Effector memory CD4-positive, alpha-beta T cell (primary cell): ENCODE measurements around the gene ZFHX3.

ENCODE experiments used
- DNase-seq, 3 donors: peaks; one replicate each; pipeline ENCODE4 v3.0.0-alpha.2; 2020
- H3K27ac ChIP-seq: 2 replicates; pipeline ENCODE4 v1.7.0; 2013; ENCODE audit warnings: mild to moderate bottlenecking, low read length, moderate library complexity; ENCODE audit not compliant: insufficient read depth, poor library complexity, severe bottlenecking
- H3K27me3 ChIP-seq: replicated peaks from 2 replicates; pipeline ENCODE4 v1.7.0; 2013; ENCODE audit warnings: mild to moderate bottlenecking, low read length; ENCODE audit not compliant: insufficient read depth, control insufficient read depth, poor library complexity, severe bottlenecking
- H3K36me3 ChIP-seq: 2 replicates; pipeline ENCODE4 v1.7.0; 2013; ENCODE audit warnings: mild to moderate bottlenecking, low read length, moderate library complexity; ENCODE audit not compliant: control insufficient read depth, insufficient read depth
- H3K4me1 ChIP-seq: 2 replicates; pipeline ENCODE4 v1.7.0; 2013; ENCODE audit warnings: low read length, mild to moderate bottlenecking; ENCODE audit not compliant: control insufficient read depth, insufficient read depth, poor library complexity, severe bottlenecking
- H3K4me3 ChIP-seq: 2 replicates; pipeline ENCODE4 v1.7.0; 2013; ENCODE audit warnings: low read length, low read depth, mild to moderate bottlenecking; ENCODE audit not compliant: insufficient read depth, poor library complexity, severe bottlenecking
- H3K9me3 ChIP-seq: 2 replicates; pipeline ENCODE4 v1.7.0; 2013; ENCODE audit warnings: mild to moderate bottlenecking, low read length, moderate library complexity; ENCODE audit not compliant: control insufficient read depth

The ZFHX3 gene

DNA sequence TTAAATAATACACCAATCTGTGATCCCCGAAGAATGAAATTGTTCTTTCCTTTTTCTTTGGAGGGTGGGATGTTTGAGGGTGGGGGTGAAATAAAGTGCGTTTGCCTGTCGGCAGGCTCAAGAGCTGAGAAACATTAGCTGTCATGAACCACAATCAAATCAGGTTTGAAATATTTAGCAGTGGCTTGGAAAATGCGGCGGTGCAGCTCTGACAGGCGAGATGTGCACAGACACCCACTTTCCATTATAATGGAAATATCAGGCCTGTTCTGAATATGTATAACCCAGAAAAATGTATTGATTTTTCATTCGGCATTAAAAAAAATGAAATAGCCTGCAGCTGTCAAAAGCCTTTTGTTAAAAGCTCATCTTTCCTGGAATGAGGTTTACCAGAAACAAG lies 212.8 kb downstream of the ZFHX3 start:
- DNase-seq = no peak
- Histone ChIP-seq H3K4me1 (no peaks in the 10 kb centered on the region), H3K4me3 (no peak overlapping the region), H3K27me3 (no peaks in the 10 kb centered on the region), H3K27ac (no peak overlapping the region), H3K9me3 (no peaks in the 10 kb centered on the region), H3K36me3 (no peaks in the 10 kb centered on the region)

DNA sequence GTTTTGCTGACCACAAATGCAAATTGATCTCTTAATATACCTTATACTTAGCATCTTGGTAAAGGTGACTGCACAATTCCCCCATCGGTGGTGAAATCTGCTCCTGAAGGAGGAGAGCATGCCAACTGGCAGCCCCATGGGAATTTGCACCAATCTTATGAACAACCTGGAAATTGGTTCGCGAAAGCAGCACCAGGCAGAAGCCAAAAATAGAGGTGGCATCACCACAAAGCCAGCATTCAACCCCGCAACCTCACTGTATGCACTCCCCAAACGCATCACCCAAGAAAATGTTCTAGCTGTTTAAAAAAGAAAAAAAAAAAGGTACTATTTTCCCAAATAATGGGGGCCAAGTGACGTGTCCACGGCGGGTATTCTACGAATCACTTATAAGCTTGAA lies 213.4 kb downstream of the ZFHX3 start:
- H3K36me3 ChIP-seq = no peaks in the 10 kb centered on the region
- no peaks in the 10 kb centered on the region for H3K4me1 ChIP-seq
- H3K4me3 ChIP-seq = no peak overlapping the region
- no peaks in the 10 kb centered on the region for H3K27me3 ChIP-seq
- H3K9me3 ChIP-seq = no peaks in the 10 kb centered on the region
- no peak for DNase-seq
- no peak overlapping the region for H3K27ac ChIP-seq

DNA sequence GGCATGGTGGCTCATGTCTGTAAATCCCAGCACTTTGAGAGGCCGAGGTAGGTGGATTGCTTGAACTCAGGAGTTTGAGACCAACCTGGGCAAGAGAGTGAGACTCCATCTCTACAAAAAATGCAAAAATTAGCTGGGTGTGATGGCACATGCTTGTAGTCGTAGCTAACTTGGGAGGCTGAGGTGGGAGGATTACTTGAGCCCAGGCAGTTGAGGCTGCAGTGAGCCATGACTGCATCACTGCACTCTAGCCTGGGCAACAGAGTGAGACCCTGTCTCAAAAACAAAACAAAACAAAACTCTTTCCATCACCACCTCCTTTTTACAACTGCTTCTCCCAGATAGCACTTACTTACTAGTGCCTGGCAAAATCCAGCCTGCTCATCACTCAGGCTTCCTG lies 214.0 kb downstream of the ZFHX3 start:
- DNase-seq = no peak
- no peaks in the 10 kb centered on the region for H3K27me3 ChIP-seq
- no peaks in the 10 kb centered on the region for H3K9me3 ChIP-seq
- H3K36me3 ChIP-seq = no peaks in the 10 kb centered on the region
- H3K4me3 ChIP-seq = no peak overlapping the region
- H3K27ac ChIP-seq = no peak overlapping the region
- H3K4me1 ChIP-seq = no peaks in the 10 kb centered on the region

DNA sequence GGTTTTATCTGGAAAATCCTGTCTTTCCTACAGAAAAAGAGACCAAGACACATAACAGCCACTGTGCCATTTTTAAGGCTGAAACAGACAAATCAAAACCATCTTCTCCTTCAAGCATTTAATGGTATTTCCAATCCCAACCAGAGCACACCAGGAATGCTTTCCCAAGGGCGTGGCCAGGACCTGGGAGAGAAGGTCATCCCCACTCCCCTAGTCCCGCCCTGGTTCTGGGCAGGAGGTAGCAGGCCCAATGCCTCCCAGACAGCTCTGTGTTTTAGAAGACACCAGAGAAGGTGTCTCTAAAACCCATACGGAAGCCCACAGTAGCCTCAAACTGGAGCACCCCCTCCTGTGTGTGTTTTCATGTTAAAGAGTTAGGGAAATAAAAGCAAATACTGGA lies 214.4 kb downstream of the ZFHX3 start:
- no peak overlapping the region for H3K4me3 ChIP-seq
- H3K27ac ChIP-seq = no peak overlapping the region
- no peak for DNase-seq
- H3K4me1 ChIP-seq = no peaks in the 10 kb centered on the region
- no peaks in the 10 kb centered on the region for H3K27me3 ChIP-seq
- no peaks in the 10 kb centered on the region for H3K9me3 ChIP-seq
- no peaks in the 10 kb centered on the region for H3K36me3 ChIP-seq

DNA sequence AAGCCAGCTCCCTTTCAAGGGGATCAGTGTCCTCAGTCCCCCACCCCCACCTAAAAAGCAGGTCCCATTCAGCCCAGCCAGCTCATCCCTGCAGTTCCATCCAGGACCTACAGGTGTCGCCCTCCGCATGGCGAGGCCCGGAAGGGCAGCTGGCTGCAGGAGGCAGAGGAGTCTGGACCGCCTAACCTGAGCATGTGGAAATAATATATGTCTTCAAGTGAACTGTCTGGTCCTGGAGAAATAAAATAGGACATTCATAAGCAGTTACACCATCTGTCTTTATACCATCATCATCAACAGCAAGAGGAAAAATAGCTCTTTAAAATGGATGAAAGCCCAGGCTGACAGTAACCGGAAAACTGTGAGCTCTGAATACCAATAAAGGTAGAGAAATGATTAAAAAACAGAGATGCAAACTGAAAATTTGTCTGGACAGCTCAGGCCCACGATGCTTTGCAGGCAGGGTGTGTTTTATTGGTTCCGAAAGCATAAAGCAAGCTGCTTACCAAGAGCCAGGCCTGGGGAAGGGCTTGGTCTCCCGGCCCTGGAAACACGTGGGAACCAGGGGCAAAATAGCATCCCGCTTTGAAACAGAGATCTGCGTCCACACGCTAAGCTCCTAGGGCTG lies 215.2 kb downstream of the ZFHX3 start:
- Histone ChIP-seq H3K4me1 (no peaks in the 10 kb centered on the region), H3K4me3 (no peak overlapping the region), H3K9me3 (no peaks in the 10 kb centered on the region), H3K27me3 (no peaks in the 10 kb centered on the region), H3K36me3 (no peaks in the 10 kb centered on the region), H3K27ac (no peak overlapping the region)
- peak; percentile 4 to 37 (median 9) for DNase-seq

DNA sequence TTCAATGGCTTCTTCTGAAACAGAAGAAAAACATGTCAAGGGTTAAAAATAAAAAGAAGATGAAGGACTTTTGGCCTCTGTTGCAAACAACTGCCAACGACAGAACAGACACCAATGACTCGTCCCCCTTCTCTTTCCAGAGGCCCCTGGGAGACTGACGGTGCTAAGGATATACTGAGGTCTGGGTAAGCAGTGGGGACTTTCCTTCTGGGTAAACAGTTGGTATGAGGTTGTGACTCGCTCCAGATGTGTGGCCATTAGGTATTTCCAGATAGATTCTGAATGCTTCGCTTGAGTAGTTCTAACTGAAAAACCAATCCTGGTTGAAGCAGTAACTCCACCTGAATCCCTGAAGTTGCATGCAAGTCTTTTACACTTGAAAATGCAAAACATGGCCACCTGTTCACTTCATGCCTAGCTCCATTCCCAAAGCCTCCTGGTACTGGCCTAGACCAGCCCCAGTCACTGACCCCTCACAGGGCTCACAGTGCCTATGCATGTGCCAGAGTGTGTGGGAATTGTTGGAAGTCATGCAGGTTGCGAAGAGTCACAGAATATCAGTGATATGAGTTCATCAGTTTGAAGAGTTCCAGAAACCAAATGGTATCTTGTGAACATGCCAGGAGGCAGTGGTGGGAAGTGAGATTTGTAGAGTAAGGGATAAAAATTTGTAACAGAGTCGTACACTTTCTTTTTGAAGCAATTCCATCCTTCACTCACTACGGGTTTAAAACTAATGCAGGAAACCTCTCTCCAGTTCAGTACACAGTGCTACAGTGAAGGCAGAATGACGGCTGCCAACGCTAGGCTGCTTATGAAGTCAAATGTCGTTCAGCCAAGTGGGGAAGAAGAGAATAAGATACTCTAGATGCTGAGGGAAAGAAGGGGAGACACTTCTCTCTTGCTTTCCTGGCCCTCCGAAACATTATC lies 217.8 kb downstream of the ZFHX3 start:
- Histone ChIP-seq H3K27ac (no peak overlapping the region), H3K36me3 (no peaks in the 10 kb centered on the region), H3K4me3 (no peak overlapping the region), H3K4me1 (no peaks in the 10 kb centered on the region), H3K9me3 (no peaks in the 10 kb centered on the region), H3K27me3 (no peaks in the 10 kb centered on the region)
- DNase-seq = no peak

DNA sequence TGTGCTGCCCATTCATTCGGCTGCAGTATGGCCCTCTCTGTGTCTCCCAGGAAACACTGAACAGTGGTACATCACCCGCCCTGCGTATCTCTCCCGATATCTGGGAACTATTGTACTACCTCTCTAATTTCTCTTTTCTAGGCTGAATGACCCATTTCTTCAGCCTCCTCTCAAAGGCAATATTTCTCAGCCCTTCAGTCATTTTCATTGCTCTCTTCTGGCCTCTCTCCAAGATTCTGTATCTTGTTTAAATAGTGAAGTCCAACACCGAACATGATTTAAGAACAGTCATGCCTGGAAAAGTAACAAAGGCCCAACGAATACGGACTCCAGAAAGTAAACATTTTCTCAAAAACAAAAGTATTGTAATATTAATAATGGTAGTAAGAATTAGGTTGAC lies 220.1 kb downstream of the ZFHX3 start:
- H3K27me3 ChIP-seq = no peaks in the 10 kb centered on the region
- H3K27ac ChIP-seq = no peak overlapping the region
- no peaks in the 10 kb centered on the region for H3K4me1 ChIP-seq
- H3K9me3 ChIP-seq = no peaks in the 10 kb centered on the region
- no peak for DNase-seq
- H3K36me3 ChIP-seq = no peaks in the 10 kb centered on the region
- no peak overlapping the region for H3K4me3 ChIP-seq

DNA sequence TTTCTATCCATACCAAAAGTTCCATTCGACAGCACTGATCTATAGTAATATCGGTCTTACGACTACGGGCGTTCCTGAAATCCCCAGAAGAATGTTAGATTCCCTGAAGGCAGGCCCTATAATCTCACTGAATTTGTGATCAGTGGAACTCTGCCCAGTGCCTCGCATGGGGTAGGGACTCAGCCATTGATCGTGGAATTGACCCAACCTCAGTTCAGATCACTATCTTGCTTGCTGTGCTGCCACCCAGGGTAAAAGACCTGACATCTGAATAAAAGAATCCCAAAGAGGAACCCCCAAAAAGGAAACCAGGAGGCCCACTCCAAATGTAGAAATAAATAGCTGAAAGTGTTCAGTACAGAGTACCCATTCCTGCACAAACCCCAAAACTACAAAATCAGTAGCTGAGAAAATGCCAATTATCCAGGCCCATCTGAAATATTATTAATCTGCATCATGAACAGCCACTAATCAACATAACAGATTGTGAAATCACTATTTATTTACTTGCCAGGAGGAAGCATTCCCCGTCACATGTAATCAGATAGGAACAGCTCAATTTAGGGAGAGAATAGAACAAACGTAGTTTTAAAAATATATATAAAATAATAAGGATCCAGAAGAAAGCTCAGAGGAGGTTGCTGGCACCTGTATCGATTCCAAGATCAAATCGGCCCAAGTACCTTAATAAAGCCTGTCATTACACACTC lies 221.9 kb downstream of the ZFHX3 start:
- DNase-seq = no peak
- H3K36me3 ChIP-seq = no peaks in the 10 kb centered on the region
- no peaks in the 10 kb centered on the region for H3K9me3 ChIP-seq
- H3K4me1 ChIP-seq = no peaks in the 10 kb centered on the region
- H3K4me3 ChIP-seq = no peak overlapping the region
- H3K27me3 ChIP-seq = no peaks in the 10 kb centered on the region
- no peak overlapping the region for H3K27ac ChIP-seq

DNA sequence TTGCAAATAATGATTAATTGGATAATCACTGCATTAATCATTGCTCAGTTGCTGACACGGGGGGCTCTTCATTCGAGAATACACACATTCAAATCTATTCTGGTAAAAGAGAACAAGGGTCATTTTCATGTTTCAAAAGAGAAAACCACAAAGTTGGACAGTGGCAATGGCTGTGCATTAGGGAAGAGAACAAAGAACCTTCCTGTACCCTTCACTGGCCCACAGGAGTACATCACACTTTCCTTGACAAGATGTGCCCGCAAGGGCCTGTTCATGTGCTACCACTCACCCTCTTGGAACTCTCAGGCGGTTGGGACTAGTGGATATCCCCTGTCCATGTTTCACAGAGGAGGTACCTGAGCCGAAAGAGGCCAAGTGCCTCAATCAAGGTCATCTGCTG lies 223.2 kb downstream of the ZFHX3 start:
- H3K4me1 ChIP-seq = no peaks in the 10 kb centered on the region
- DNase-seq = no peak
- H3K27me3 ChIP-seq = no peaks in the 10 kb centered on the region
- H3K4me3 ChIP-seq = no peak overlapping the region
- H3K36me3 ChIP-seq = no peaks in the 10 kb centered on the region
- H3K27ac ChIP-seq = no peak overlapping the region
- H3K9me3 ChIP-seq = no peaks in the 10 kb centered on the region

DNA sequence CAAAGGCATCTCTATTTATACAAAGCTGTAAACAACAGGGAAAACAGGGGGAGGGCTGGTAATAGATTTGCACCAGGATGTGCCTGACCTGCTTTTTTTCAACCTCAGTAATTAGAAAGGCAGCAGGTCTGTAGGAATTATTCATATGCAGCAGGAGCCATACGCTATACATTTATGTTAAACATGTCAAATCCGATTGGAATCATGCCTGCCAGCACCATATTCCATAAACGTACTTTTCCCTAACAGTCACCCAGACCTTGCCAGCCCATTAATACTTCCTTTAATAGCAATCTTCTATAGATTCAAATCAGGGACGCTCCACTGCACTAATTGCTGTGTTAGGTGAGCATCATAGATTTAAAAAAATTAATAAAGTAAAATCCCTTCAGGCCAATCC lies 223.9 kb downstream of the ZFHX3 start:
- Histone ChIP-seq H3K4me1 (no peaks in the 10 kb centered on the region), H3K4me3 (no peak overlapping the region), H3K9me3 (no peaks in the 10 kb centered on the region), H3K27me3 (no peaks in the 10 kb centered on the region), H3K36me3 (no peaks in the 10 kb centered on the region), H3K27ac (no peak overlapping the region)
- DNase-seq = no peak
